ENCODE measurements around the gene NAP1L5. TPM values are rescaled to one million over a fixed set of nuclear protein-coding genes. Genes with fewer than 3 reads are reported as not detected.

Gene NAP1L5
- total RNA-seq, 2 donors from 2014 or later: 5.2 to 6.6 TPM

DNA sequence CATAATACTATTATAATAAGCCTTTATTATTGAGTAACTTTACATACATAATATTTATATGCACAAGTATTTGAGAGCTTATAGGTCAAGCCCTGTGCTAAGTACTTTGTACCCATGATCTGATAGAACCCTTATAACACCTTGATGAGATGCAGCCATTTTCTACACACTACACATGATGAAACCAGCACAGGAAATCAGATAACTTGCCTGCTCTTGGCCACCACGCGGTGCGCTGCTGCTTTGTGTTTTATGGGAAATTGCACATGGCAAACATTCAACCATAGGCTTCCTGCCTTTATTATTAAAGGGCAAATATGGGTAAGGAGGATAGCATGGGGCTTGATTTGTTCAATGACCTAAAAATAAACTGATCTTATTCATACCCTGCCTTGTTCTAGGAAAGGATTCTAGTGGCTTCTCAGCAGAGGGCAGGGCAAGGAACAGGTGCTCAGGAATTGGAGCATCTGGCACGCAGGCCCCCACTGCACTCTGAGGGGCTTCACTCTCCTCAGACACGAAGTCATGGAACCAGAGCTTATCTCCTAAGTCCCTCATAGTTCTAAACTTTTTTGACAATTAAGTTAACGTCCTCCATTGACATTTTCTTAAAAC, 31.6 kb upstream of the NAP1L5 start:
- no peaks in the 10 kb centered on the region for H3K27me3 ChIP-seq
- no peak for DNase-seq (ENCODE audit: low spot score)
- H3K9me3 ChIP-seq: no peaks in the 10 kb centered on the region
- no peak overlapping the region for H3K4me3 ChIP-seq
- no peak for TF ChIP-seq CTCF (IDR thresholded peaks at IDR 0.05)
- H3K36me3 ChIP-seq: peaks cover 44% of the 10 kb centered on the region
- peaks cover 0 to 17% of the 10 kb centered on the region in 2 donors for H3K4me1 ChIP-seq
- H3K27ac ChIP-seq: no peak overlapping the region

DNA sequence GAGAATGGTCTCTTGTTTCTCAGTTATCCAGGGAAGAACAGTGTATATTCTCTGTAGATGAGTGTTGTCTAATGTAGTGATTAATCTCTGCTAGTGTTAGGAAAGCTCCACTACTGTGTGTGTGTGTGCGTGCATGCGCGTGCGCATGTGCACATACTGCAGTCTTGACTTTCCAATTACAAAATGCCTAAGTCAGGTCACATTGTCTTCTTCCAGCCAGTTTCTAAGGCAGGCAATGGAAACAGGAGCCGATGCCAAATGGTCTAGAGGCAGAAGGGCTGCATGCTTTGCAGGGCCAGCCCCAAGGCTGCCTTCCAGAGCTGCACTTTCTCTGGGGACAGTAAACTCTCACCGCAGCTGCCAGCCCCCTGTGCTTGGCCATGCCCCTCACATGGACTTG, 30.5 kb upstream of the NAP1L5 start:
- TF ChIP-seq CTCF (IDR thresholded peaks at IDR 0.05): no peak
- peak overlapping the region in 1 of 2 donors; percentile 8 for H3K27ac ChIP-seq
- no peaks in the 10 kb centered on the region for H3K27me3 ChIP-seq
- no peak overlapping the region for H3K4me3 ChIP-seq
- peak; percentile 71 for DNase-seq (ENCODE audit: low spot score)
- peaks cover 44% of the 10 kb centered on the region for H3K36me3 ChIP-seq
- peaks cover 0 to 16% of the 10 kb centered on the region in 2 donors for H3K4me1 ChIP-seq
- H3K9me3 ChIP-seq: no peaks in the 10 kb centered on the region

GRCh38 chr4:88725986-88726385, 28.4 kb upstream of the NAP1L5 start:
- no peak overlapping the region for H3K27ac ChIP-seq
- H3K27me3 ChIP-seq: no peaks in the 10 kb centered on the region
- H3K9me3 ChIP-seq: no peaks in the 10 kb centered on the region
- H3K4me1 ChIP-seq: peaks cover 0 to 38% of the 10 kb centered on the region in 2 donors
- no peak overlapping the region for H3K4me3 ChIP-seq
- DNase-seq (ENCODE audit: low spot score): no peak
- peaks cover 43% of the 10 kb centered on the region for H3K36me3 ChIP-seq
- no peak for TF ChIP-seq CTCF (IDR thresholded peaks at IDR 0.05)

DNA sequence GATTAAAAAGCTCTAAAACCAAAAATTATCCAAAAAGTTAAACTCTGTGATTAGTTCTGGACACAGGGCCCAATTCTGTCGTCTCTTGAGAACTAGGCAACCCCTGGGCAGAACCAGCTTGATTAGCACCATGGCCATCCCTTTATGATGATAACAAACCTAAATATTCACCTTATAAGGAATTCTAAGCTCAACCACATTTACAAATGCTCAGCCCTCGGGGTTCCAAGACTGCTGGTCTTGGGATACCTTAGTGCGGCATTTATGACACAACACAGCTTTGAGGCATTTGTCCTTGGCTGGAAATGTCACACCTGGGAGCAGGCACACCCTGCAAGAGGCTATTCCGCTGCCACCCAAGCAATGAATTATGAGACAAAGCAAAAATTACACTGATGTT, 27.5 kb upstream of the NAP1L5 start:
- Histone ChIP-seq H3K27me3 (no peaks in the 10 kb centered on the region), H3K36me3 (peaks cover 34% of the 10 kb centered on the region), H3K9me3 (no peaks in the 10 kb centered on the region), H3K4me3 (no peak overlapping the region), H3K4me1 (peaks cover 0 to 46% of the 10 kb centered on the region in 2 donors), H3K27ac (no peak overlapping the region)
- no peak for DNase-seq (ENCODE audit: low spot score)
- no peak for TF ChIP-seq CTCF (IDR thresholded peaks at IDR 0.05)

DNA sequence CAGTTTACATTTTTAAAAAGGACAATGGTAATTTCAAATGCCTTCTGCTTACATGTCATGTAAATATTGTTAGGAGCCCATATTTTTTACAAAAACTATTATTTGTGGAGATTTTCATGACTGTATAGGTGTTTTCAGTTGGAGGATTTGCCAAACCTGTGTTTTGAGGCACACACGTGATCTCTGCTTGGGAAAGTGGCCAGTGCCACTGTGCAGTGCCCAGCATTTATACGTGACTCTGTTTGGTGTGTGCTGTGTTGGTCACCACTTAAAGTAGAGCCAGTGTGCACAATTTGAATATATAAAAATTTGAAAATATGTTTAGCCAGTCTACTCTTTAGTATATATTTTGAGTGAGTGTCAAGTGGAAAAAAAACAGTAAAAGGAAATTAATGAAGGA, 26.8 kb upstream of the NAP1L5 start:
- Histone ChIP-seq H3K4me3 (no peak overlapping the region), H3K27me3 (no peaks in the 10 kb centered on the region), H3K4me1 (peaks cover 0 to 46% of the 10 kb centered on the region in 2 donors), H3K27ac (no peak overlapping the region), H3K36me3 (peaks cover 27% of the 10 kb centered on the region), H3K9me3 (no peaks in the 10 kb centered on the region)
- no peak for DNase-seq (ENCODE audit: low spot score)
- no peak for TF ChIP-seq CTCF (IDR thresholded peaks at IDR 0.05)

DNA sequence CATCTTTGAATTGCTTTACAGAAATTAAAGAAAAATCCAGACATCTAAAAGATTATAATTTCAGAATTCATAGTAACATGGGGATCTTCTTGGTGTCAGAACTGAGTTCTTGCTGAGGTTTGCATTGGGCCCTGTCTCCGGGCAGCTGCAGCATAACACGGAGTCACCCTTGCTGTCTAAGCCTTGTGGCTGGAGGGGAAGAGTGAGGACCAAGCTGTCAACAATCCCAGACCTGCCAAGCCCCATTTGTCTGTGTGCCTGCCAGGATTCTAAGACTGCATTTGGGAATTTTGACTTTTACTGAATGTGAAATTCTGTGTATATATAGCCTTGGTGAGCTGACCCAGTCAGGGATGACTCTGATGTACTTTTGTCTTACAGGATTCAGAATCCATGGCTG, 25.2 kb upstream of the NAP1L5 start:
- no peak for DNase-seq (ENCODE audit: low spot score)
- peaks cover 0 to 40% of the 10 kb centered on the region in 2 donors for H3K4me1 ChIP-seq
- peak overlapping the region in 1 of 2 donors; percentile 7 for H3K27ac ChIP-seq
- H3K9me3 ChIP-seq: peaks cover 0 to 5% of the 10 kb centered on the region in 2 donors
- no peaks in the 10 kb centered on the region for H3K27me3 ChIP-seq
- H3K4me3 ChIP-seq: no peak overlapping the region
- TF ChIP-seq CTCF (IDR thresholded peaks at IDR 0.05): no peak
- peaks cover 17% of the 10 kb centered on the region for H3K36me3 ChIP-seq
